Stimulated activated CD4-positive, alpha-beta T cell treated with anti-CD3 and anti-CD28 coated beads, Interleukin-4, amount 100 ng/mL, for 1 hour (primary cell): ENCODE measurements around the gene ADARB1.

Experiments used
- DNase-seq: peaks from one replicate; pipeline ENCODE4 v3.0.0-alpha.2; 2020

The ADARB1 gene

DNA sequence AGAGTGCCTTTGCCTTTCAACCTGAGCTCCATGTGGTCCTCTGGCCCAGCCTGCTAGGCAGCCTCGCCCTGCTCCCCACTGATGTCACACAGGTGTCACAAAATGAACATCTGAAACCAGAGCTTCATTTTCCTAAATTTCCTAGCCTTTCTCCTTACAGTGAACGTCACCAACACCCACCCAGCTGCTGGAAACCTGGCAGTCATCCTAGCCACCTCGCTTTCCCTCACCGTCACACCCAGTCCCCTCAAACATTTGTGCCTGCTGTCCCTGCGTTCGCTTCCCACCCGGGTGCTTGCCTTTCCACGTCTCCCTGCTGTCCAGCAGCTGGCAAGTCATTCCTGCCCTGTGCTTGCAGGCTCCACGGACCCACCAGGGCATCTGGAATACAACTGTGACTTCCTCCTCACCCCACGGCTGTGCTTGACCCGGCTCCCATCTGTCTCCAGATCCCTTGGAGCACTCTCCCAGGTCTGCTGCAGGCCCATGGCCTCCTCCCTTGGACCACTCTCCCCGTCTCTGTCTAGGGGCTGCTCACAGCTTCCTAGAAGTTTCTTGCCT is 23.5 kb downstream of the ADARB1 start:
- no peak for DNase-seq

DNA sequence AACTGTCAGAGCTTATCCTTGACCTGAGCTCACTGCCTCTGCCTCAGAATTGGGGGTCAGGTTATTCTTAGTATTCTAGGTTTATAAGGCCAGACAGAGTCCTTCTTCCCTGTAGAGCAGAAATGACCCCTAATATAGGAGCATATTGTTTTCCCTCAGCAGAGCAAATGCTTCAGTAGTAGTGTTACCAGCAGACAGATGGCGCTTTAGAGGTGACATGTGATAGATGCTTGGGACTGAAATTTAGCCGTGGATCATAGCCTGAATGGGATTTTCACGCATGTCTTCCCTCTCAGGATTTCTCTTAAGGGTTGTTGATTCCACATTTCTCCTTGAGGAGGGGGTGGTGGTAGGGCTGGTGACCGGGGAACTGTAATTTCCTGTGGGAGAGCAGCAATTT is 24.5 kb downstream of the ADARB1 start:
- no peak for DNase-seq

DNA sequence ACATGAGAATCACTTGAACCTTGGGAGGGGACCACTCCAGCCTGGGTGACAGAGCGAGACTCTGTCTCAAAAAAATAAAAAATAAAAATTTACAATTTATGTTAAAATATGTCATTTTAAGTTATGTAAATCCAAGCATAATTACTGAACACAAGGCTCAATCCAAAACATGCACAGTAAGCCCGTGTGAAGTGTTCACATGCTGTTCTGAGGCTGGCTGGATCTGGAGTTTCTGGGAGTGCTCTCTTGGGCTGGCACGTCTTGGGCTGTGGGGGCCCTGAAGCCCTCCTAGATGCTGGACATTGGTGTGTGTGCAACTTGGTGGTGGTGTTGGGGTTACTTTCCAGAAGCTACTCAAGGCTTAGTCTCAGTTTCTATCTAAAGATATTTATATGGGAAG is 25.2 kb downstream of the ADARB1 start:
- no peak for DNase-seq

DNA sequence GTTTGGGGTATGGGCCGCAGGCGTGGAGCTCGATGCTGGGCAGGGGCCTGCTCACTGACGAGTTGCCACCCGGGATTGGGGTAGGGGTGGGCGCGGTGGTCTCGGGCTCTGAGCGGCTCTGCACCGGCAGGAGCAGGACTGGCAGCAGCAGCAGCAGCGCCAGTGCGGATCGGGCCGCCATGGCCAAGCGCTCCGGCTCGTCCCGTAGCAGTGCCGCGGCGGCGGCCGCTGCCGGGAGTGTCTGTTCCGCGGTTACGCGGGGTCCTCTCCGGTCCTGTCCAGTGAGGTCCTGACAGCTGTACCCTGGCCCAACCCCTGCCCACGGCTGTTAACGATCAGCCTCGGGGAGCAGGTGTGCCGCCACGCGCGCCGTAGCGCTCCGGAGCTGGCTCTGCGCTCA is 26.5 kb downstream of the ADARB1 start:
- no peak for DNase-seq

DNA sequence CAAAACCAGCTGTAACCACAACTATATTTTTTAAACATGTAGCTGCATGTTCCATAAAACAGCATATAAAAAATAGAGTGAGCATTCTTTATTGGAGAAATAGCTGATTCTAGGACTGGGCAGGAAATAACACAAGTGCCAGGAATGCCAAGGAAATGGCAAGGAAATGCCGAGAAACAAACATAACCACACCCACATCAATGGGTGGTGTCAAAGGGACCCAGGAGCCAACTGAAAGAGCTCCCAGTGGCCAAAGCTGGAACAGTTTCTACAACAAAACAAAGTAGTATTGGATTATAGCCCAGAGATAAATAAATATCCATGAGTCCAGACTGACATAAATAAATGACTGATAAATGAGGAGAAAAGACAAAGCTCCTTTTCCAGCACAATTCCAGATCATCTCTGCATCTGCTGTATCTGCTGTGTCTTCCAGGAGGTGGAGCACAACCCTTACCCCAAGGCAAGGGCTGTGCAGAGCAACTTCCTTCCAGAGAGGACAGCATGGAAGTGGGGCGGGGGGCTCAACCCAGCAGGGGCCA is 28.1 kb downstream of the ADARB1 start:
- DNase-seq, result no peak

DNA sequence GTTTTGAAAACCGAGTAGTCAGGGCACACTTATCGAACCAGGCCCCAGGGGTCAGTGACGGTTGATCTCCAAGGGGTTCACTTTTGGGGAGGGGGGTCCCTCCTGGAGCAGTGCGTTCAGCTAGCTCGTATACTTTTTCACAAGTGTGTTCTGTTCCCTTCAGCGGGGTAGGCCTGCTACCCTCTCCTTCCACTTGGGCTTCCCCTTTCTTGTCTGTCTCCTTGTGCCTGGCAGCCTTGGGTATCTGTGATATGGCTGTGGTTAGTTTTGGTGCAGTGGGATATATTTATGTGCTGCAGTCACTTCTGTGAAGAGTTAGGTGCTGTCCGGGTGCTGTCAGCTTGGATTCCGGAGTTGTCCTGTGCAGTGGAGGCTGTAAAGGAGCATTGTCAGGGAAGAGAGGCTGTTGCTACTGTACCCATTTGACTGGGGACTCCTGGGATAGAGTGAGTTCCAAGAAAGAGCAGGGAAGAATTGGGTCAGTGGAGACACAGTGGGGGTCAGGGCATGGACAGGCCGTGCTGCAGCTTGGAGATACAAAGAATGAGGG is 29.7 kb downstream of the ADARB1 start:
- DNase-seq, result no peak

DNA sequence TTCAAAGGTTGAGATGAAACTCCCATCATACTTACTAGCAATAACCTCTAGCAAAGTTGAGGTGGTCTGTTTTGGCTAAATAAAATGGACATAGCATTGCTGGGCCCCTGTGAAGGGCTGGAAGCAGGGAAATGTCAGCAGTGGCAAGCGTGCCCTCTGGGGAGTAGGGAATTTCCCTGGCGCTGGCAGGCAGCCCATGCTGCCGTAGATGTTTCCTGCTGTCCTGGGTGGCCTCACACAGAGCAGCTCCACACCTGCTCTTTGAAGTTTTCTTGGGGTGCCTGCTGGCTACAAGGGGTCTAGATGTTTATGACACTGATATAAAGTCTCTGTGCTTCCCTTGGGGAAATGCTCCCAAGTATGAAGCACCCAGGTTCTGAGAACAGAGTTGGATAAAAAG is 30.2 kb downstream of the ADARB1 start:
- DNase-seq, result peak; percentile 24

DNA sequence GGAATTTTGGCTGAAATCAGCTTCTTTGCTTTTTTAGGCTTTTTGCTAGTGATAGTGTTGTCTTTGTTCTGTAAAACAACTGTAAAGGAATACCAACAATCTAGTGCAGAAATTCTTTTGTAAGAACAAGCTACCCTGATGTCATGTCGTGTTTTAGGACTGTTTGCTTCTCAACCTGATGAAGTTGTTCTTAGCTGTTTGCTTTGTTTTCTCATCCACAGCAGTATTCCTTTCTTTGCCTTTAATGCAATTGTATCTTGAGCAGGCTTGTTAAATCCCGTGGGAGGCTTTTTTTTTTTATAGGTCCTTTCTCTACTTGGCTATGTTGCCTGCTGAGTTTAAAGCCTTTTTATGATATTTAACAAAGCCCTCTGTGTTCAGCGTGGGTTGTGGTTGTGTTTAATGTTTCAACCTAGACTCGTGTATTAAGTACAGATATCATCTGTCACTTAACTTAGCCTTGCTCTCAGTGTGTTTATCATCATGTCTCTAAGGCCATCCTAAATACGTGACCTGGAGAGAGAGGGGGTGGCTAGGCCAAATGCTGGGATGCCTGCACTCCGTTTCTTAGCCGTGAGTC is 31.6 kb downstream of the ADARB1 start:
- DNase-seq, result no peak

DNA sequence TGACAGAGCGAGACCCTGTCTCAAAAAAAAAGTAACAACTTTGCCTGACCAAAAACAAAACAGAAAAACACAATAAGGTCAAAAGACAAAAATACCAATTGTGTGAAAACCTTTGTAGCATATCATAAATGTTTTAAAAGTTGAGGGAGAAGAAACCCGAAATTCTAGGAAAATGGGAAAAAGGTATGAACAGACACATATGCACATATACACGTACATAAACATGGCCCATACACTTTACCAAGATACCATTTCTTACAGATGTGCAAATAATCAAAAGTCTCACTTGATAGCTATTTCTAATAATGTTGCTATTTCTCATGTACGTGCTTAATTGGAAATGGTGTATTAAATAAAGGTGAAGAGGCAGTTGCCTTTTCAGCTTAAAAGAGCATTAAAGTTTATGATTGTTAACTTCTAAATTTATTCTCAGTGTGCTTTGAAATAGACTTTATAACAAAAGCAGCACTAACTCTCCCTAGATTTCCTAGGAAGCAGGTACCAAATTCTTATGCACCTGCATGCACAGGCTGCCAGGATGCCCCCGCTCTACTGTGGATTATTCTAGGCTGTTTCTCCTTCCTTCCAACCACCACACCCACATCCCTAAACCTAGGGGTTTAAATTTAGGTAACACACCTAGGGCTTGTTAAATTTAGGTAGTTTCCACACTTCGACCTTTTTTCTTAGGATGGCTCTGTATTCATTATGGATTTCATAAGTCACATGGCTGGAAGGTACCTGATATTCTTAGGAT is 33.8 kb downstream of the ADARB1 start:
- no peak for DNase-seq

DNA sequence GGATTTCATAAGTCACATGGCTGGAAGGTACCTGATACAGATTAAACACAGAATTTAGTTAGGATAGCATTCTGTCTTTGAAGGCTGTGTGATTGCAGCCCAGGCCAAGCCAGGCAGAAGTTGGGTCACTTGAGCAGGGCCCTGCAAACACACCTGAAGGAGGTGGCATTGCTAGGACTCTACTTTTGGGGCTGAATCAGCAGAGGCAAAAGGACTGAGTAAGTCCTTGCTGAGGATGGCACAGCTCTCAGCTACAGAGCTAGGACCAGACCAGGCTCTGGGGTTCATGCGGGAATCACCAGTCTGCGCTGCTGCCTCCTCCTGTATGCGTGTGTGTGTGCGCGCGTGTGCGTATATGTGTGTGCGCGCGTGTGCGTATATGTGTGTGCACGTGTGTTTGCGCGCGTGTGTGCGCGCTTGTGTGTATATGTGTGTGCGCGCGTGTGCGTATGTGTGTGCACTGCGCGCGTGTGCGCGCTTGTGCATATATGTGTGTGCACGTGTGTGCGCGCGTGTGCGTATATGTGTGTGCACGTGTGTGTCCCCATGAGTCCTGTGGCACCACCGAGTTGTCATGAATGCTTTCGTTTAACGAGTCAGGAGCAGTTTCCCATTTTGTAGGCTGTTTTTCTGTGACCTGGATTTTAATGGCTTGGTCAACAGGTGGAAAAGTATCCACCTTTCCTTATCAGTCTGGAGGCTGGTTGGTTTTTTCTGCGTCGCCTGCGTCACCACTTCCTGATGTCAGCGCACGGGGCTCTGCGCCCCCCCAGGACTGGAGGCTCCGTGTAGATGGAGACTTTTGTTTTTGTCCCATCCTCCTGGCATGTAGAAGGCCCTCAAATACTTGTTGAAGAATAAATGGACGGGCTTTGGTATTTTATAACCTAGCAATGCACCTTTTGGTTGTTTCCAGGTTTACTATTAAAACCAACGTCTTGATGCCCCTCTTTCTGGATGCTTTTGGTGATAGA is 34.7 kb downstream of the ADARB1 start:
- DNase-seq, result no peak

DNA sequence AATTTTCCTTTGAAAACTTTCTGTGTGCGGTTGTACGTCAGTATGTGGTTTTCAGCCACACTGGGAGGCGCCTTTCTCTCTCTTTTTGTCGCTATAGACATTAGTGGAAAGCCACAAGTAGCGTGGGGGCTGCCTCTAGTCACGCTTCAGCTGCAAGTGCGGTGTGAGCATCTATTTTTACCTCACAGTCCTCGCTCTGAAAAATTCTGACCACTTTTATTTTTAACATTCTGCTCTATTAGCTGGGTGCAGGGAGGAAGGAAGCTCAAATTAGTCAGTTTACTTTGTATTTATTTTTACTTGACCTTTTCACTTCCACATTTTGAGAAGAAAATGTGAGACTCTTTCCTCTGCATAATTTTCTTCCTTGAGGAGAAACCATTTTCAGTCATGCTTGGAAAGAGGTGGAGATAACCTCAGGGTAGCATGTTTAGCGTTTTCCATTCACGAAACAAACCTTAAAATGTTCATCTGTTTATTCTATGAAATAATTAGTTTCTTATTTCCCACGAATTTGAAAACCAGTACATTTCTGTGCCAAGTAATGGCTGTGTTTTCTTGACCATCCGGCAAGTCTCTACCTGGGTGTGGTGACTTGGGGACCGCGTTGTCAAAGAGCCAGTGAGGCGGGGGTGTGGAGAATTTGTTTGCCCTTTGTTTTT is 35.6 kb downstream of the ADARB1 start:
- DNase-seq, result peak; percentile 19

DNA sequence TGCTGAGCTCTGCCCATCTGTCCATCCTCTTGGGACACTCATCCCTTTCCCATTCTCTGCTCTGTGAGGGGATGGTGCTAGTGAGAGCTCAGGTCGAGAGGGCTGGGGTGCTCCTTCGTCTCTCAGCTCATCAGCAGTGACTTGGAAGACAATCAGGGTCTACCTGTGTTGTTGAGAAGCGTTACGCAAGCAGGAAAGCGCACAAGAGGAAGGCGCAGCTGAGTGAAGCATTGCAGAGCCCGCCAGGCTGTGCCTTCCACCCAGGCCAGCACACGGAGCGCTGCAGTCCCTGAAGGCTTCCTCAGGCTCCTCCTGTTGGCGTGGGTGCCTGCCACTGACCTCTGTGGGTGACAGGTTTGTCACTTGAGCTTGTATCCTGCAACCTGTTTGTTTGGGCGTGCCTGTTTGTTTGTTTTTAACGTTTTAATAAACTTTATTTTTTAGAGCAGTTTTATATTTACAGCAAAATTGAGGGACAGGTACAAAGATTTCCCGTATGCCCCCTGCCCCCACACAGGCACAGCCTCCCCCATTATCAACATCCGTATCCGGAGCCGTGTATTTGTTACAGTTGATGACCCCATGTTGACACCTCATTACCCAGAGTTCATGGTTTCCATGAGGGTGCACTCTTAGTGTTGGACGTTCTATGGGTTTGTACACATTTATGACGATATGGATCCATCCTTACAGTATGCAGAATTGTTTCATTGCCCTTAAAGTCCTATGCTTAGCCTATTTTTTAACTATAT is 36.7 kb downstream of the ADARB1 start:
- no peak for DNase-seq

DNA sequence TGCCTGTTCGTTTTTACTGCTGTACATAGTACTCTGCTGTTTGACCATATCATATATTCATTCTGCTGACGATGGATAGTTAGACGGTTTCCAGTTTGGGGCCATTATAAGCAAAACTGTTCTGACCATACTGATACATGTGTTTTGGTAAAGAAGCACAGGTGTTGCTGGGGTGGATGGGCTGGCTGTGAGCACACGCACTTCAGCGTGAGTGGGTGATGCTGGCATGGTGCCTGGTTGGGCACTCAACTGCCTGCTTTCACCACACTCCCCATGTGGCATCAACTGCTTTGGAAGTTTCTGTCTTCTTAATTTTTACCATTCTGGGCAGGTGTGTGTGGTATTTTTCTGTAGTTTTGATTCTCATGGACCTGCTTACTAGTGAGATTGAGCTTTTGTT is 37.3 kb downstream of the ADARB1 start:
- DNase-seq, result no peak

DNA sequence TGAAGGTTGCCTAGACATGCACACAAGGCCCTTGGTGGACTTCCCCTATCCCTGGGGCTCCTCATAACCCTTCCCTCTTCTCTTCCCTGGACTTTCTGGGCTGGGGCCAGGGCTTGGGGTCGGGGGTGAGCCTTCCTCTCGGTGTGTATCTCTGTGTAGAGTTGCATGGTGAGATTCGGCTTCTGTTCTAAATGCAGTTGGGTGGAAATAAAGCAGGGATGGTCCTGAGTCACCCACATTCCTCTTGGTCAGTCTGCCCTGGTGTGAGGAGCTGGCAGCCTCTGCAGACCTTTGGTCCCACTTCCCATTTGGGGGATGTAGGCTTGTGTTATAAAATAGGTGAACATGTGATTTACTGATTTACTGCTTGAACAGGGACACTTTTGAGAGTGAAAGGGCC is 38.0 kb downstream of the ADARB1 start:
- no peak for DNase-seq

DNA sequence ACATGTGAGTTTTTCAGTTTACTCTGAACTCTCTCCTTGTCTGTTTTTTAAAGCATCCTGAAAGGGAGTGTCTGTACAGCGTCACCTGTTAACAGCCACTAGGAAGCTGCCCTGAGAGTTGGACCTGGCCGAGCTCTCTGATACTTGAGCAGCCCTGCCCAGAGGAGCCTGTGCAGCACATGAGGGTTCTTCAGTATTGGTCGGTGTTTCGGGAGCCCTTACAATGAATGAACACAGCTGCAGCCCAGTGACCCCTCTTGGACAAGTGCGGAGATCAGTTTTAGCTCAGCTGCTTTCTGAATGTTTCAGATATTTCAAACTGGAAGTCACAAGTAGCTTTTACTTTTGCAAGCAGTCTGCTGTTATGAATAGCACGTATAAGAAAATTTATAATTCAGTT is 39.2 kb downstream of the ADARB1 start:
- no peak for DNase-seq

DNA sequence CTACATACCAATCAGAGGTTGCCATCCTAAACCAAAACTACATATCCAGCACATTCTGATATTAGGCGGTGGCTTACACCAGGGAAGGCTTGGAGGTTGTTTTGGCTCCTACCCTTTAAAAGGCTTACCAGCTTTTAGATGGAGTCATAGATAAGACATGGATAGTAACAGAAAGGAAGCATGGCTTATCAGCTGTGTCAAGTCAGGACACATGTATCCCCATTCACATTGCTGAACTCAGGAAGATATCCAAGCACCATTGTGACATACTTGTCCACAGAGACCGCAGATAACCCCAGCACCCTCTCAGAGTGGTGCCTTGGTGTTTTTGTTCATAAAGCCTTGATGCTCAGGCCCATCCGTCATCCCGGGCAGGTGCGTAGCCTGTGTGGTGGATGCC is 39.7 kb downstream of the ADARB1 start:
- no peak for DNase-seq

DNA sequence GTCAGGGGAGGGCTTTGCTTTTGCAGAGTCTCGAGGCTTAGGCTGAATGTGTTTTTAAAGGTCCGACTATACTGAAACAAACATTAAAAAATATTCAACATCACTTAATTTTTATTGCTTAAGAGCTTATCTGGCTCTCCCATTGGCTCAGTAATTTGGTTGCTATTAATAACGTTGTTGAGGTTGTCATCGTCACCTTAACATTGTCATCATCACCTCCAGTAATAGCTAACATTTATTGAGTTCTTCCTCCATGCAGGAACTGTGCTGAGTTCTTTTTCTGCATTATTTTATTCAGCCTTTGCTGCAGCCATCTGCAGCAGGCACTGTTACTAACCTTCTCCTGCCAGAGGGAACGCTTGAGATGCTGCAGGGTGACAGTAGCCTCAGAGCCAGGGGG is 40.1 kb downstream of the ADARB1 start:
- no peak for DNase-seq

DNA sequence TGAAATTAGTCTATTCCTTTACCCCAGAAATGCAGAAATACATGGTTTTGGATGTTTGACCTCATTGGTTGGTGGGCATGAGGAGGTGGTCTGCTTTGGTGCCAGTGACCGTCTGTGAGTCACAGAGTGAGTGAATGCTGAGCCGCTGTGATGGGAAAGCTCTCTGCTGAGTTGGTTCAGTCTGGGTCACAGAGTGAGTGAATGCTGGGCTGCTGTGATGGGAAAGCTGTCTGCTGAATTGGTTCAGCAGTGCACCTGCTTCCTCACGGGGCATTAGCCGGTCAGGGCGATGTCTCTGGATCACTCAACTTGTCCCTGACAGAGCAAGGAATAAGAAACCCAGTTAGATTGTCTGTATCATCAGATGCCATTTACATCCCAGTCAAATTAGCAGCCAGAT is 40.8 kb downstream of the ADARB1 start:
- no peak for DNase-seq

DNA sequence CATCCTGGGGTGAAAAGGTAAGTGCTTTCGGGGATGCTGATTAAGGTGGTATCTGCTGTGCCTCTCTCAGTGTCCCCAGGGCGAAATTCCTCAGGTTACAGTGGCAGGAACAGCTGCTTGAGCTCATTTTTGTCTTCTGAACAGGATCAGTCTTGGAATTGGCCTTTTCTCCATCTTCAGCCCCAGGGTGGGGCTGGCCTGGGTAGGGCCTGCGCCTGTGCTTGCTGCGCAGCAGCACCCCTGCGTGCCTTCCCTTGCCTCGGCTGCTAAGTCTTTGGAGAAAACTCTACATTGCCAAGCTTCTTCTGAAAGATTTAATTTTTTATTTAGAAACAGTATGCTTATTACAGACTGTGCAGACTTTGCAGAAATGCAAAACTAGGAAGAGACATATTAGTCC is 41.7 kb downstream of the ADARB1 start:
- no peak for DNase-seq

DNA sequence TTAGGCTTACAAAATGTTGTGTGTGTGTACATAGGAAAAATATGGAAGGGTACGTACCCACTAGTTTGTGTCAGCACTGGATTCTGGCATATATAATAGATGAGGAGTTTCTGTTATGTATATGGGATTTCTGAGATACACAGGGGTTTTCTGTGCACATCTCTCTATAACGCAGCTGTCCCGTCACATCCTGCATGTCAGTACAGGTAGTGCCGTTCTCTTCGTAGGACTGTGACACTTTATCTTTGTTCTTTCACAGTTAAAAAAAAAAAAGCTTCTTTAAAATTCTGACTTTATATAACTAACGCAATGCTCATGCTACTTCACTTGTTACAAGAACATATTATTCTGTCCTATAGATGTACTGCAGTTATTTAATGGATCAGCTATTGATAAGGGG is 42.9 kb downstream of the ADARB1 start:
- no peak for DNase-seq

DNA sequence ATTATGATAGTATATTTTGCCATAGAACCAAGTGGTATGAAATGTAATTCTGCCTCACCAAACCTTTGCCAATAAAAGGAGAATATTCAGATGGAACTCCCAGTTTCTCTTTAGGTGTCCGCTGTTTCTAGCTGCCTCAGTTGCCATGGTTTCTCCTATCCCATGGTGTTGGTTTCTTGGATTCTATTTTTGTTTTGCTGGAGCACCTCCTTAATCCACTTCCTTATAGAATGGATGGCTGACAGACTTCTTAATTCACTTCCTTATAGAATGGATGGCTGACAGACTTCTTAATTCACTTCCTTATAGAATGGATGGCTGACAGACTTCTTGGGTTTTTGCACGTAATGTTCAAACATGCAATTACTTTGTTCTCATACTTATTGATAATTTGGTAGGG is 43.7 kb downstream of the ADARB1 start:
- DNase-seq, result no peak

DNA sequence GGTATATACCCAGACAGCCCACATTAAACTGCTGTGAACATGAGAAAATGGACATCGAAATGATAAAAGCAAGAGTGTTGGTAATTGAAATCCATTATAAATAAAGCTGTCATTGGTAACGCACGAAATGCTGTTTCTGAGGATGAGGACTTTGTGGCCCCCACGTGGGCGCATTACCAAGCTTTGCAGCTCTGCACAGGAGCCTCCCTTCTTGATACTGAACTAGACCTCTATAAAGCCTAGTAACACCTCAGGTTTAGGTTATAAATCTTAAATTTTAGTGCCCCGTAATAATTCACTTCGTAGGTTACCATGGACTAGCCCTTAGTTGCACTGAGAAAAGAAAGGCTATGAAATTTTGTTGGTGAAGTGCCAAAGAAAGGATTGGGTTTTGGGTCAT is 45.4 kb downstream of the ADARB1 start:
- no peak for DNase-seq
